ENCODE data around the gene ITPR2. TPM values are rescaled to one million over a fixed set of nuclear protein-coding genes. Genes with fewer than 3 reads are reported as not detected.

ITPR2 gene
- total and polyA plus RNA-seq, 2 of the 8 experiments (the other 6 are each of a cell fraction or from before 2014, with no cell fraction given), result 4.1 to 48.3 TPM

GRCh38 chr12:26303418-26303817 is 529.6 kb downstream of the ITPR2 start:
- H3K23ac ChIP-seq (ENCODE audit: insufficient read length), result no peak overlapping the region
- no peaks in the 10 kb centered on the region for H4K20me1 ChIP-seq (replicated peaks in 1 of 2; ENCODE audit: control insufficient read depth in 1 of 2, insufficient read depth in 2 of 2, low read length in 2 of 2)
- no peaks in the 10 kb centered on the region for H3K23me2 ChIP-seq (ENCODE audit: low read depth, low read length)
- no peak overlapping the region for H2BK20ac ChIP-seq (ENCODE audit: low read length)
- H3K79me1 ChIP-seq (ENCODE audit: low read depth, low read length), result no peaks in the 10 kb centered on the region
- ChIA-PET POLR2A (ENCODE audit: partially characterized antibody) (no interaction called here), CTCF (ENCODE audit: partially characterized antibody) (no interaction called here)
- H2BK12ac ChIP-seq (ENCODE audit: low read depth, low read length), result no peak overlapping the region
- H2AFZ ChIP-seq (ENCODE audit: low read length), result no peak overlapping the region
- no peak overlapping the region for H3K4me3 ChIP-seq (ENCODE audit: extremely low read depth in 1 of 4, insufficient read depth in 2 of 4, low read depth in 3 of 4, low read length in 4 of 4)
- H2BK15ac ChIP-seq (ENCODE audit: low read length), result no peak overlapping the region
- H4K91ac ChIP-seq (replicated peaks; ENCODE audit: insufficient read length, low read length), result no peak overlapping the region
- no peak for DNase-seq (ENCODE audit: low read depth in 1 of 2, low spot score in 2 of 2)
- H3K18ac ChIP-seq (ENCODE audit: extremely low read depth, low read length), result no peak overlapping the region
- no peak overlapping the region for H3K27ac ChIP-seq (ENCODE audit: low read depth, low read length)
- H2BK5ac ChIP-seq (ENCODE audit: low read depth, low read length), result no peak overlapping the region
- no peak overlapping the region for H3K4ac ChIP-seq (replicated peaks; ENCODE audit: insufficient read length, low read depth, low read length)
- no peak overlapping the region for H3K14ac ChIP-seq (ENCODE audit: insufficient read length)
- no peaks in the 10 kb centered on the region; a peak in 2 of 7 replicates for H3K27me3 ChIP-seq (replicated peaks in 1 of 4; ENCODE audit: control insufficient read depth in 3 of 4, extremely low read depth in 1 of 4, insufficient read depth in 3 of 4, low read length in 3 of 4)
- H3K79me2 ChIP-seq (ENCODE audit: control insufficient read depth in 1 of 2, insufficient read depth in 2 of 2, low read length in 2 of 2), result no peaks in the 10 kb centered on the region
- no peaks in the 10 kb centered on the region for H3K9me3 ChIP-seq (ENCODE audit: insufficient read depth in 2 of 2, low read depth in 1 of 2, low read length in 1 of 2)
- H4K5ac ChIP-seq (ENCODE audit: insufficient read length, low read depth, low read length), result no peak overlapping the region
- no peak overlapping the region for H2BK120ac ChIP-seq (replicated peaks; ENCODE audit: low read depth, low read length)
- no peak overlapping the region for H3K4me2 ChIP-seq (ENCODE audit: insufficient read depth in 1 of 2, low read depth in 2 of 2, low read length in 2 of 2)
- no peak overlapping the region for H4K8ac ChIP-seq (ENCODE audit: extremely low read depth, insufficient read depth, low read length)
- no peaks in the 10 kb centered on the region for H3K36me3 ChIP-seq (ENCODE audit: control insufficient read depth in 2 of 4, insufficient read depth in 4 of 4, low read length in 3 of 4)
- FAIRE-seq, result no peak
- H2AK5ac ChIP-seq (ENCODE audit: low read depth, low read length), result no peak overlapping the region
- WGBS, 2 experiments (ENCODE audit: extremely low coverage in 1 of 2, insufficient coverage in 1 of 2, insufficient read length in 1 of 2, insufficient replicate concordance in 2 of 2, low coverage in 1 of 2, low lambda C conversion rate in 2 of 2, missing lambda C conversion rate in 1 of 2), result 100% methylated on average over 1 of the region's 1 CpG; no CpG with 5 or more reads in 1 of the 2 experiments
- H3K56ac ChIP-seq (replicated peaks; ENCODE audit: insufficient read length, low read depth, low read length), result no peak overlapping the region
- H3K9ac ChIP-seq (replicated peaks in 1 of 4; ENCODE audit: extremely low read depth in 1 of 4, low read depth in 3 of 4, low read length in 3 of 4), result no peak overlapping the region
- H3K4me1 ChIP-seq (replicated peaks in 1 of 4; ENCODE audit: control insufficient read depth in 3 of 4, insufficient read depth in 4 of 4, low read length in 3 of 4), result no peaks in the 10 kb centered on the region
- TF ChIP-seq GABPA (IDR thresholded peaks at IDR 0.05; ENCODE audit: borderline replicate concordance, insufficient read depth, low read length), result no peak
- no peak for TF ChIP-seq RAD21 (IDR thresholded peaks at IDR 0.05 in 1 of 2, conservative IDR thresholded peaks at IDR 0.05 in 1 of 2; ENCODE audit: low read depth in 2 of 2, low read length in 2 of 2)
- no peak for TF ChIP-seq YY1 (IDR thresholded peaks at IDR 0.05; ENCODE audit: low read depth, low read length)
- no peak for TF ChIP-seq E2F6 (IDR thresholded peaks at IDR 0.05)
- no peak for TF ChIP-seq USF2 (IDR thresholded peaks at IDR 0.05; ENCODE audit: low read length)
- TF ChIP-seq TAF7 (optimal IDR thresholded peaks at IDR 0.05; ENCODE audit: borderline replicate concordance, low read depth, low read length), result no peak
- no peak for TF ChIP-seq ATF2 (IDR thresholded peaks at IDR 0.05; ENCODE audit: low read length)
- TF ChIP-seq ASH2L (IDR thresholded peaks at IDR 0.05; ENCODE audit: low read length), result no peak
- no peak for TF ChIP-seq SAP30 (IDR thresholded peaks at IDR 0.05; ENCODE audit: insufficient read depth, insufficient replicate concordance, low read length)
- no peak for TF ChIP-seq MAX (IDR thresholded peaks at IDR 0.05)
